ENCODE data around the gene PLEKHG5.

DNA sequence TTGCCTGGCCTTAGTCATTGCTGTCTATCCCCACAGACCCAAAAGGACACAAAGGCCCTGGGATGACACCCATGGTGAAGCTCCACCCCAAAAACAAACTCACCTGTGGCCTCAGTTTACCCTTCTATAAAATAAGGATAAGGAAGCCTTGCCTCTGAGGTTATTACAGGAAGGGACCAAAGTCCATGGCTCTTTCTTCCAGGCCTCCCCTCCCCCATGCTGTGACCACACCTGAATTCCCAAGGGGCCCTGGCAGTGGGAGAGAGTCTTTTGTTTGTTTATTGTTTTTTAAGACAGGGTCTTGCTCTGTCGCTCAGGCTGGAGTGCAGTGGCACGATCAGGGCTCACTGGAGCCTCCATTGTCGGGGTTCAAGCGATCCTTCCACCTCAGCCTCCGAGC lies 15.0 kb downstream of the PLEKHG5 start:
- TF ChIP-seq, protein P1, sequence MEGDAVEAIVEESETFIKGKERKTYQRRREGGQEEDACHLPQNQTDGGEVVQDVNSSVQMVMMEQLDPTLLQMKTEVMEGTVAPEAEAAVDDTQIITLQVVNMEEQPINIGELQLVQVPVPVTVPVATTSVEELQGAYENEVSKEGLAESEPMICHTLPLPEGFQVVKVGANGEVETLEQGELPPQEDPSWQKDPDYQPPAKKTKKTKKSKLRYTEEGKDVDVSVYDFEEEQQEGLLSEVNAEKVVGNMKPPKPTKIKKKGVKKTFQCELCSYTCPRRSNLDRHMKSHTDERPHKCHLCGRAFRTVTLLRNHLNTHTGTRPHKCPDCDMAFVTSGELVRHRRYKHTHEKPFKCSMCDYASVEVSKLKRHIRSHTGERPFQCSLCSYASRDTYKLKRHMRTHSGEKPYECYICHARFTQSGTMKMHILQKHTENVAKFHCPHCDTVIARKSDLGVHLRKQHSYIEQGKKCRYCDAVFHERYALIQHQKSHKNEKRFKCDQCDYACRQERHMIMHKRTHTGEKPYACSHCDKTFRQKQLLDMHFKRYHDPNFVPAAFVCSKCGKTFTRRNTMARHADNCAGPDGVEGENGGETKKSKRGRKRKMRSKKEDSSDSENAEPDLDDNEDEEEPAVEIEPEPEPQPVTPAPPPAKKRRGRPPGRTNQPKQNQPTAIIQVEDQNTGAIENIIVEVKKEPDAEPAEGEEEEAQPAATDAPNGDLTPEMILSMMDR (IDR thresholded peaks at IDR 0.05 in 2 of 3, conservative IDR thresholded peaks at IDR 0.05 in 1 of 3; ENCODE audit: control insufficient read depth in 2 of 3, extremely low read depth in 1 of 3, insufficient read depth in 1 of 3, low read depth in 3 of 3, low read length in 3 of 3), result no peak
- no peak for TF ChIP-seq MXI1 (IDR thresholded peaks at IDR 0.05; ENCODE audit: low read depth, low read length)
- no peak for TF ChIP-seq POLR2A (IDR thresholded peaks at IDR 0.05; ENCODE audit: low read depth, low read length)
- no peak for TF ChIP-seq SMC3 (IDR thresholded peaks at IDR 0.05; ENCODE audit: borderline replicate concordance, low read length)
- TF ChIP-seq ZNF24 (IDR thresholded peaks at IDR 0.05), result no peak
- TF ChIP-seq, protein P2, sequence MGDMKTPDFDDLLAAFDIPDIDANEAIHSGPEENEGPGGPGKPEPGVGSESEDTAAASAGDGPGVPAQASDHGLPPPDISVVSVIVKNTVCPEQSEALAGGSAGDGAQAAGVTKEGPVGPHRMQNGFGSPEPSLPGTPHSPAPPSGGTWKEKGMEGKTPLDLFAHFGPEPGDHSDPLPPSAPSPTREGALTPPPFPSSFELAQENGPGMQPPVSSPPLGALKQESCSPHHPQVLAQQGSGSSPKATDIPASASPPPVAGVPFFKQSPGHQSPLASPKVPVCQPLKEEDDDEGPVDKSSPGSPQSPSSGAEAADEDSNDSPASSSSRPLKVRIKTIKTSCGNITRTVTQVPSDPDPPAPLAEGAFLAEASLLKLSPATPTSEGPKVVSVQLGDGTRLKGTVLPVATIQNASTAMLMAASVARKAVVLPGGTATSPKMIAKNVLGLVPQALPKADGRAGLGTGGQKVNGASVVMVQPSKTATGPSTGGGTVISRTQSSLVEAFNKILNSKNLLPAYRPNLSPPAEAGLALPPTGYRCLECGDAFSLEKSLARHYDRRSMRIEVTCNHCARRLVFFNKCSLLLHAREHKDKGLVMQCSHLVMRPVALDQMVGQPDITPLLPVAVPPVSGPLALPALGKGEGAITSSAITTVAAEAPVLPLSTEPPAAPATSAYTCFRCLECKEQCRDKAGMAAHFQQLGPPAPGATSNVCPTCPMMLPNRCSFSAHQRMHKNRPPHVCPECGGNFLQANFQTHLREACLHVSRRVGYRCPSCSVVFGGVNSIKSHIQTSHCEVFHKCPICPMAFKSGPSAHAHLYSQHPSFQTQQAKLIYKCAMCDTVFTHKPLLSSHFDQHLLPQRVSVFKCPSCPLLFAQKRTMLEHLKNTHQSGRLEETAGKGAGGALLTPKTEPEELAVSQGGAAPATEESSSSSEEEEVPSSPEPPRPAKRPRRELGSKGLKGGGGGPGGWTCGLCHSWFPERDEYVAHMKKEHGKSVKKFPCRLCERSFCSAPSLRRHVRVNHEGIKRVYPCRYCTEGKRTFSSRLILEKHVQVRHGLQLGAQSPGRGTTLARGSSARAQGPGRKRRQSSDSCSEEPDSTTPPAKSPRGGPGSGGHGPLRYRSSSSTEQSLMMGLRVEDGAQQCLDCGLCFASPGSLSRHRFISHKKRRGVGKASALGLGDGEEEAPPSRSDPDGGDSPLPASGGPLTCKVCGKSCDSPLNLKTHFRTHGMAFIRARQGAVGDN (IDR thresholded peaks at IDR 0.05), result no peak
- TF ChIP-seq ZNF384 (IDR thresholded peaks at IDR 0.05; ENCODE audit: borderline replicate concordance, low read depth, low read length), result no peak
- TF ChIP-seq, protein P3, sequence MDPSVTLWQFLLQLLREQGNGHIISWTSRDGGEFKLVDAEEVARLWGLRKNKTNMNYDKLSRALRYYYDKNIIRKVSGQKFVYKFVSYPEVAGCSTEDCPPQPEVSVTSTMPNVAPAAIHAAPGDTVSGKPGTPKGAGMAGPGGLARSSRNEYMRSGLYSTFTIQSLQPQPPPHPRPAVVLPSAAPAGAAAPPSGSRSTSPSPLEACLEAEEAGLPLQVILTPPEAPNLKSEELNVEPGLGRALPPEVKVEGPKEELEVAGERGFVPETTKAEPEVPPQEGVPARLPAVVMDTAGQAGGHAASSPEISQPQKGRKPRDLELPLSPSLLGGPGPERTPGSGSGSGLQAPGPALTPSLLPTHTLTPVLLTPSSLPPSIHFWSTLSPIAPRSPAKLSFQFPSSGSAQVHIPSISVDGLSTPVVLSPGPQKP (IDR thresholded peaks at IDR 0.05; ENCODE audit: low read depth, low read length), result no peak
- TF ChIP-seq, protein P4, sequence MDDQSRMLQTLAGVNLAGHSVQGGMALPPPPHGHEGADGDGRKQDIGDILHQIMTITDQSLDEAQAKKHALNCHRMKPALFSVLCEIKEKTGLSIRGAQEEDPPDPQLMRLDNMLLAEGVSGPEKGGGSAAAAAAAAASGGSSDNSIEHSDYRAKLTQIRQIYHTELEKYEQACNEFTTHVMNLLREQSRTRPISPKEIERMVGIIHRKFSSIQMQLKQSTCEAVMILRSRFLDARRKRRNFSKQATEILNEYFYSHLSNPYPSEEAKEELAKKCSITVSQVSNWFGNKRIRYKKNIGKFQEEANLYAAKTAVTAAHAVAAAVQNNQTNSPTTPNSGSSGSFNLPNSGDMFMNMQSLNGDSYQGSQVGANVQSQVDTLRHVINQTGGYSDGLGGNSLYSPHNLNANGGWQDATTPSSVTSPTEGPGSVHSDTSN (IDR thresholded peaks at IDR 0.05; ENCODE audit: insufficient replicate concordance, low read depth, low read length), result no peak
- TF ChIP-seq EGR1 (IDR thresholded peaks at IDR 0.05; ENCODE audit: borderline replicate concordance in 1 of 2, low read depth in 2 of 2, low read length in 2 of 2), result no peak
- TF ChIP-seq NFIC (IDR thresholded peaks at IDR 0.05; ENCODE audit: low read depth, low read length), result no peak
- no peak for TF ChIP-seq SPI1 (IDR thresholded peaks at IDR 0.05; ENCODE audit: borderline replicate concordance, insufficient read depth, low read depth, low read length)
- no peak for TF ChIP-seq GATAD2B (conservative IDR thresholded peaks at IDR 0.05; ENCODE audit: low read depth)
- TF ChIP-seq ZNF274 (IDR thresholded peaks at IDR 0.05; ENCODE audit: insufficient read depth, insufficient read length), result no peak

Measured in GM12878 (cell line).